T-helper 17 cell (primary cell): ENCODE measurements around the gene DDA1. TPM values are rescaled to one million over a fixed set of nuclear protein-coding genes. Genes with fewer than 3 reads are reported as not detected.

Source experiments
- ATAC-seq: fragments of 150-1000 bp; cut with Tn5 transposase; 2 replicates; pipeline ENCODE4 v1.10.0; 2021; ENCODE audit warnings: mild to moderate bottlenecking, moderate library complexity
- DNase-seq, 3 donors: peaks; one replicate each; pipeline versions ENCODE4 v3.0.0 to v3.0.0-alpha.2; 2020 to 2021
- H3K9me3 ChIP-seq: one replicate; pipeline ENCODE4 v1.7.0; 2013; ENCODE audit warnings: low read length, mild to moderate bottlenecking; ENCODE audit not compliant: control insufficient read depth, poor library complexity, severe bottlenecking
- H3K27ac Mint-ChIP-seq: one replicate; pipeline ENCODE4 v1.8.0; 2022; ENCODE audit warnings: mild to moderate bottlenecking, moderate library complexity, mixed read lengths
- H3K27me3 Mint-ChIP-seq: one replicate; pipeline ENCODE4 v1.8.0; 2022; ENCODE audit warnings: mixed read lengths
- H3K36me3 Mint-ChIP-seq: one replicate; pipeline ENCODE4 v1.8.0; 2022; ENCODE audit warnings: low read depth, mixed read lengths
- H3K4me1 Mint-ChIP-seq: one replicate; pipeline ENCODE4 v1.8.0; 2022; ENCODE audit warnings: mild to moderate bottlenecking, mixed read lengths
- H3K4me3 Mint-ChIP-seq: one replicate; pipeline ENCODE4 v1.8.0; 2022; ENCODE audit warnings: mild to moderate bottlenecking, moderate library complexity, mixed read lengths
- total RNA-seq, 4 donors: library from RNA in 2 of 4; stranded (reverse) in 2 of 4; gene quantifications; one replicate each; pipeline ENCODE4 v1.2.3 and lab custom pipeline; 2022 to 2026

The DDA1 gene
- total RNA-seq, 2 donors from 2014 or later, result 40.3 to 50.3 TPM

GRCh38 chr19:17296273-17296672, 13.1 kb upstream of the DDA1 start:
- DNase-seq (no peak), ATAC-seq (no peak)
- Mint-ChIP-seq H3K27ac (peak overlapping the region; percentile 61), H3K36me3 (no peaks in the 10 kb centered on the region), H3K4me1 (peaks cover 5% of the 10 kb centered on the region), H3K27me3 (no peaks in the 10 kb centered on the region), H3K4me3 (no peak overlapping the region)
- no peaks in the 10 kb centered on the region for H3K9me3 ChIP-seq

GRCh38 chr19:17296976-17297375, 12.4 kb upstream of the DDA1 start:
- Mint-ChIP-seq H3K4me3 (no peak overlapping the region), H3K27ac (peak overlapping the region; percentile 61), H3K4me1 (peaks cover 4% of the 10 kb centered on the region), H3K36me3 (no peaks in the 10 kb centered on the region), H3K27me3 (no peaks in the 10 kb centered on the region)
- H3K9me3 ChIP-seq, result no peaks in the 10 kb centered on the region
- DNase-seq (no peak), ATAC-seq (no peak)

GRCh38 chr19:17300992-17301619, 8.3 kb upstream of the DDA1 start:
- no peak overlapping the region for H3K4me3 Mint-ChIP-seq
- H3K27me3 Mint-ChIP-seq, result no peaks in the 10 kb centered on the region
- H3K4me1 Mint-ChIP-seq, result peaks cover 14% of the 10 kb centered on the region
- ATAC-seq (no peak), DNase-seq (no peak)
- H3K27ac Mint-ChIP-seq, result no peak overlapping the region
- no peaks in the 10 kb centered on the region for H3K36me3 Mint-ChIP-seq
- H3K9me3 ChIP-seq, result no peaks in the 10 kb centered on the region

GRCh38 chr19:17302391-17303166, 6.8 kb upstream of the DDA1 start:
- H3K27ac Mint-ChIP-seq, result no peak overlapping the region
- no peaks in the 10 kb centered on the region for H3K9me3 ChIP-seq
- no peak for DNase-seq
- peak overlapping the region; percentile 87 for H3K4me3 Mint-ChIP-seq
- ATAC-seq, result no peak
- H3K27me3 Mint-ChIP-seq, result no peaks in the 10 kb centered on the region
- H3K36me3 Mint-ChIP-seq, result no peaks in the 10 kb centered on the region
- H3K4me1 Mint-ChIP-seq, result peaks cover 20% of the 10 kb centered on the region

- H3K4me1 Mint-ChIP-seq, result peaks cover 24% of the 10 kb centered on the region
- H3K36me3 Mint-ChIP-seq, result no peaks in the 10 kb centered on the region
- H3K4me3 Mint-ChIP-seq, result peak within 1 kb of the TSS; percentile 87
- H3K27ac Mint-ChIP-seq, result peak within 1 kb of the TSS; percentile 71
- no peaks in the 10 kb centered on the region for H3K27me3 Mint-ChIP-seq
- DNase-seq (peak; percentile 87 to 93 (median 89)), ATAC-seq (peak; percentile 80)
- no peaks in the 10 kb centered on the region for H3K9me3 ChIP-seq
Measured at GRCh38 chr19:17303167-17303939, 6.0 kb upstream of the DDA1 start, which contains the start of gene ABHD8. TSS of gene ABHD8 (minus strand) at chr19:17303425. CDS start at chr19:17301616, 1,809 bp downstream.

GRCh38 chr19:17303940-17304267, 5.5 kb upstream of the DDA1 start:
- Mint-ChIP-seq H3K36me3 (no peaks in the 10 kb centered on the region), H3K27ac (peak overlapping the region; percentile 71), H3K4me1 (peaks cover 24% of the 10 kb centered on the region), H3K27me3 (no peaks in the 10 kb centered on the region), H3K4me3 (peak overlapping the region; percentile 87)
- no peak for ATAC-seq
- no peak for DNase-seq
- no peaks in the 10 kb centered on the region for H3K9me3 ChIP-seq

- peak overlapping the region; percentile 21 for H3K4me3 Mint-ChIP-seq
- peak overlapping the region; percentile 88 for H3K27ac Mint-ChIP-seq
- no peak for ATAC-seq
- DNase-seq, result no peak
- H3K36me3 Mint-ChIP-seq, result no peaks in the 10 kb centered on the region
- H3K4me1 Mint-ChIP-seq, result peaks cover 30% of the 10 kb centered on the region
- no peaks in the 10 kb centered on the region for H3K27me3 Mint-ChIP-seq
- H3K9me3 ChIP-seq, result no peaks in the 10 kb centered on the region
Measured at GRCh38 chr19:17304386-17305215, 4.8 kb upstream of the DDA1 start.

- Mint-ChIP-seq H3K36me3 (no peaks in the 10 kb centered on the region), H3K4me3 (peak overlapping the region; percentile 85), H3K27me3 (no peaks in the 10 kb centered on the region), H3K4me1 (peaks cover 33% of the 10 kb centered on the region), H3K27ac (peak overlapping the region; percentile 88)
- no peak for DNase-seq
- no peak for ATAC-seq
- no peaks in the 10 kb centered on the region for H3K9me3 ChIP-seq
Measured at GRCh38 chr19:17305216-17305516, 4.2 kb upstream of the DDA1 start.

GRCh38 chr19:17305517-17306284, 3.7 kb upstream of the DDA1 start, which contains the start of gene MRPL34:
TSS of gene MRPL34 (plus strand) at chr19:17305872. CDS start at chr19:17305893, 21 bp downstream.
- DNase-seq (peak; percentile 84 to 91 (median 87)), ATAC-seq (peak; percentile 63)
- Mint-ChIP-seq H3K27me3 (no peaks in the 10 kb centered on the region), H3K4me3 (peak within 1 kb of the TSS; percentile 85), H3K4me1 (peaks cover 36% of the 10 kb centered on the region), H3K27ac (peak within 1 kb of the TSS; percentile 88), H3K36me3 (no peaks in the 10 kb centered on the region)
- no peaks in the 10 kb centered on the region for H3K9me3 ChIP-seq

GRCh38 chr19:17306285-17306714, 3.1 kb upstream of the DDA1 start:
- DNase-seq (no peak), ATAC-seq (no peak)
- Mint-ChIP-seq H3K4me3 (peak overlapping the region; percentile 85), H3K4me1 (peaks cover 38% of the 10 kb centered on the region), H3K36me3 (no peaks in the 10 kb centered on the region), H3K27me3 (no peaks in the 10 kb centered on the region), H3K27ac (peak overlapping the region; percentile 88)
- H3K9me3 ChIP-seq, result no peaks in the 10 kb centered on the region

GRCh38 chr19:17307876-17308377, 1.4 kb upstream of the DDA1 start:
- ATAC-seq (no peak), DNase-seq (no peak)
- Mint-ChIP-seq H3K4me3 (peak overlapping the region; percentile 79), H3K27ac (no peak overlapping the region), H3K4me1 (peaks cover 38% of the 10 kb centered on the region), H3K27me3 (no peaks in the 10 kb centered on the region), H3K36me3 (no peaks in the 10 kb centered on the region)
- H3K9me3 ChIP-seq, result no peaks in the 10 kb centered on the region

- DNase-seq (no peak), ATAC-seq (no peak)
- Mint-ChIP-seq H3K27ac (peak overlapping the region; percentile 91), H3K36me3 (no peaks in the 10 kb centered on the region), H3K4me1 (peaks cover 29% of the 10 kb centered on the region), H3K27me3 (no peaks in the 10 kb centered on the region), H3K4me3 (peak overlapping the region; percentile 97)
- no peaks in the 10 kb centered on the region for H3K9me3 ChIP-seq
Measured at GRCh38 chr19:17309965-17310461, 650 bp downstream of the DDA1 start.
